Mesenchymal stem cell (in vitro differentiated cells and primary cell): Measurements from ENCODE around the gene CH25H.

Experiments used
- DNase-seq: peaks from one replicate; pipeline ENCODE4 v3.0.0-alpha.2; 2013
- H2AFZ ChIP-seq: one replicate; pipeline ENCODE4 v1.6.1; 2013; ENCODE audit warnings: low read depth, mild to moderate bottlenecking, control low read depth, inconsistent platforms, low read length, moderate library complexity
- H2AK5ac ChIP-seq: 2 replicates; pipeline ENCODE4 v1.6.1; 2013; ENCODE audit warnings: low read length, moderate library complexity, mild to moderate bottlenecking, inconsistent platforms; ENCODE audit not compliant: severe bottlenecking
- H2BK120ac ChIP-seq: one replicate; pipeline ENCODE4 v1.6.1; 2013; ENCODE audit warnings: low read depth, mild to moderate bottlenecking, inconsistent platforms, low read length, moderate library complexity
- H2BK12ac ChIP-seq, 2 experiments: one replicate each; pipeline ENCODE4 v1.6.1; 2013; ENCODE audit warnings: inconsistent platforms in 2 of 2, low read length in 2 of 2, mild to moderate bottlenecking in 2 of 2, moderate library complexity in 2 of 2, control low read depth in 1 of 2
- H2BK15ac ChIP-seq: one replicate; pipeline ENCODE4 v1.6.1; 2013; ENCODE audit warnings: mild to moderate bottlenecking, low read depth, inconsistent platforms; ENCODE audit not compliant: poor library complexity, severe bottlenecking
- H2BK5ac ChIP-seq: 2 replicates; pipeline ENCODE4 v1.6.1; 2013; ENCODE audit warnings: low read depth, mild to moderate bottlenecking, low read length, control low read depth, inconsistent platforms; ENCODE audit not compliant: poor library complexity, severe bottlenecking
- H3K14ac ChIP-seq, 2 experiments: one replicate each; pipeline ENCODE4 v1.6.1; 2013; ENCODE audit warnings: inconsistent platforms in 2 of 2, low read length in 2 of 2, control low read depth in 1 of 2, mild to moderate bottlenecking in 1 of 2, moderate library complexity in 1 of 2
- H3K18ac ChIP-seq, 2 experiments: one replicate each; pipeline ENCODE4 v1.6.1; 2013; ENCODE audit warnings: inconsistent platforms in 2 of 2, low read length in 2 of 2, control low read depth in 1 of 2, low read depth in 1 of 2, mild to moderate bottlenecking in 1 of 2
- H3K23ac ChIP-seq, 2 experiments: one replicate each; pipeline ENCODE4 v1.6.1; 2013; ENCODE audit warnings: inconsistent platforms in 2 of 2, low read length in 2 of 2, mild to moderate bottlenecking in 2 of 2, moderate library complexity in 2 of 2, control low read depth in 1 of 2
- H3K27ac ChIP-seq: 2 replicates; pipeline ENCODE4 v1.5.1; 2013; ENCODE audit warnings: mild to moderate bottlenecking, moderate library complexity, low read length, control low read depth, inconsistent platforms; ENCODE audit not compliant: poor library complexity, severe bottlenecking
- H3K27me3 ChIP-seq, 2 experiments: 2 replicates each; pipeline versions ENCODE4 v1.6.1 to v1.7.0; 2013; ENCODE audit warnings: low read length in 2 of 2, mild to moderate bottlenecking in 2 of 2, moderate library complexity in 2 of 2, control low read depth in 1 of 2, inconsistent platforms in 1 of 2; ENCODE audit not compliant: control insufficient read depth in 1 of 2, insufficient read depth in 1 of 2
- H3K36me3 ChIP-seq, 2 experiments: 2 replicates each; pipeline versions ENCODE4 v1.6.1 to v1.7.0; 2013; ENCODE audit warnings: low read length in 2 of 2, control low read depth in 1 of 2, inconsistent platforms in 1 of 2, low read depth in 1 of 2, mild to moderate bottlenecking in 1 of 2; ENCODE audit not compliant: insufficient read depth in 2 of 2, control insufficient read depth in 1 of 2
- H3K4ac ChIP-seq, 2 experiments: one replicate each; pipeline ENCODE4 v1.6.1; 2013; ENCODE audit warnings: inconsistent platforms in 2 of 2, low read length in 2 of 2, mild to moderate bottlenecking in 2 of 2, moderate library complexity in 2 of 2, control low read depth in 1 of 2, low read depth in 1 of 2
- H3K4me1 ChIP-seq: 2 replicates; pipeline ENCODE4 v1.6.1; 2013; ENCODE audit warnings: low read depth, low read length, control low read depth; ENCODE audit not compliant: control insufficient read depth, insufficient read depth
- H3K4me2 ChIP-seq: 2 replicates; pipeline ENCODE4 v1.6.1; 2013; ENCODE audit warnings: low read length, mild to moderate bottlenecking, inconsistent platforms; ENCODE audit not compliant: poor library complexity, severe bottlenecking
- H3K4me3 ChIP-seq, 2 experiments: 2 replicates each; pipeline versions ENCODE4 v1.5.1 to v1.7.0; 2013; ENCODE audit warnings: low read length in 2 of 2, mild to moderate bottlenecking in 2 of 2, control low read depth in 1 of 2, low read depth in 1 of 2; ENCODE audit not compliant: insufficient read depth in 1 of 2
- H3K79me1 ChIP-seq: replicated peaks from 2 replicates; pipeline ENCODE4 v1.6.1; 2013; ENCODE audit warnings: mild to moderate bottlenecking, control low read depth, low read length, inconsistent platforms; ENCODE audit not compliant: poor library complexity, severe bottlenecking
- H3K9ac ChIP-seq: 2 replicates; pipeline ENCODE4 v1.7.0; 2013; ENCODE audit warnings: mild to moderate bottlenecking, low read length, moderate library complexity
- H3K9me3 ChIP-seq: 2 replicates; pipeline ENCODE4 v1.7.0; 2013; ENCODE audit warnings: mild to moderate bottlenecking, low read length; ENCODE audit not compliant: control insufficient read depth
- H4K8ac ChIP-seq: one replicate; pipeline ENCODE4 v1.6.1; 2013; ENCODE audit warnings: inconsistent platforms, mild to moderate bottlenecking, low read length, moderate library complexity
- H4K91ac ChIP-seq: one replicate; pipeline ENCODE4 v1.6.1; 2013; ENCODE audit warnings: mild to moderate bottlenecking, low read length, inconsistent platforms
- WGBS: methylation state at CpG from one replicate; pipeline ENCODE4 v1.1.7; 2013; ENCODE audit warnings: mixed read lengths; 5-methylcytosine and 5-hydroxymethylcytosine counted together

The CH25H gene

DNA sequence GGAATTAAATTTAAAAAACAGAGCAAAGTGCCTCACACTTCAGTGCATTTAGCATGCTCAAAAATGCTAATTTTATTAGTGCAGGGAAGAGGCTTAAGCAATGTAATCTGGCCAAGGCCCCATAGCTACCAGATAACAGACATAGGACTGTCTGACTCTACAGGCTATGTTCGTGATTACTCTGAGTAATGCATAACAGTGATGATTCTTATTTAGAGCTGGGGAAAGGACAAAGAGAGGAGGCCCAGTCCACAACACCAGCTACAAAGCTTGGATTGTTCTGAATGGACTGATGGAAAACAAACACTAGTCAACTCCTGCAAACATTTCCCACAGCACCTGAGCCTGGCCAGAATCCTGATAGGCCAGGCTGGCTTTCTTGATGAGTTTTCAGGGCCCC lies 8.4 kb upstream of the CH25H start:
- Histone ChIP-seq H3K4me1 (no peaks in the 10 kb centered on the region), H3K4me3 (no peak overlapping the region), H3K23ac (no peak overlapping the region), H3K4me2 (no peak overlapping the region), H2BK5ac (no peak overlapping the region), H3K27ac (no peak overlapping the region), H2AK5ac (no peak overlapping the region), H2BK15ac (no peak overlapping the region), H3K14ac (no peak overlapping the region), H3K9ac (peak overlapping the region; percentile 26), H3K79me1 (no peaks in the 10 kb centered on the region), H3K18ac (no peak overlapping the region), H2BK12ac (no peak overlapping the region), H3K27me3 (no peaks in the 10 kb centered on the region), H3K9me3 (no peaks in the 10 kb centered on the region), H4K91ac (no peak overlapping the region), H2AFZ (no peak overlapping the region), H3K4ac (no peak overlapping the region), H4K8ac (no peak overlapping the region), H2BK120ac (no peak overlapping the region), H3K36me3 (peaks cover 3 to 46% of the 10 kb centered on the region in 2 experiments)
- no peak for DNase-seq
- WGBS, result 100% methylated on average over 1 of the region's 1 CpG

DNA sequence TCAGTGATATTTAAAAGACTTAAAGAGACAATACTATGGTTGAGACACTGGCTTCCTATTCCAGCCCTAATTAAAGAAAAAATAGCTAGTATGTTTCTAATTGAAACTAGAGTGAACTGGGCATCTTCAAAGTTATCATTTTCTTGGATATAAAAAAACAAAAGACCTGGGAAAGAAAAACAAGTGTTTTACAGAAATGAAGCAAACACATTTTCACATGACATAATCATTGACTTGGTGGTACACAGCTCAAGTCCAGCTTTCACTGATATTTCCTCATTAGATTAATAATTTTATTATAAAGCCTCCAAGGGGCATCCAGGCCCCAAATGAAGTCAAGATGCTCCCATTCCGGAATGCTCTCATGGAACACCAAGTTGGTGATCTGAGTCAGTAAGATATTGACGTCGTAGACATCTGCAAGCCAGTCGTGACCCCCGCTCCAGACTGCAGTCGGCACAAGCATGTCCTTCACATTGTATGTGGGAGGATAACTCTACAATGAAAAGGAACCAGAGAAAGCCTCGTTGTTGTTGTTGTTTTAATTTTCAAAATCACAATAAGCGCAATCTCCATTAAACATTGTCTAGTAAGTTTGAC lies 7.5 kb upstream of the CH25H start:
- no peaks in the 10 kb centered on the region for H3K79me1 ChIP-seq
- H2BK5ac ChIP-seq, result no peak overlapping the region
- H2AK5ac ChIP-seq, result no peak overlapping the region
- no peaks in the 10 kb centered on the region for H3K9me3 ChIP-seq
- no peaks in the 10 kb centered on the region for H3K4me1 ChIP-seq
- no peak overlapping the region for H2AFZ ChIP-seq
- H2BK120ac ChIP-seq, result no peak overlapping the region
- 97% methylated on average over 7 of the region's 8 CpGs for WGBS
- no peak overlapping the region for H4K91ac ChIP-seq
- no peak overlapping the region for H3K4me3 ChIP-seq
- peaks cover 3 to 38% of the 10 kb centered on the region in 2 experiments for H3K36me3 ChIP-seq
- H3K9ac ChIP-seq, result no peak overlapping the region
- H3K14ac ChIP-seq, result no peak overlapping the region
- H3K27ac ChIP-seq, result no peak overlapping the region
- no peak overlapping the region for H2BK15ac ChIP-seq
- no peak overlapping the region for H4K8ac ChIP-seq
- no peak for DNase-seq
- H2BK12ac ChIP-seq, result no peak overlapping the region
- H3K4me2 ChIP-seq, result no peak overlapping the region
- peaks cover 0 to 5% of the 10 kb centered on the region in 2 experiments for H3K27me3 ChIP-seq
- H3K4ac ChIP-seq, result no peak overlapping the region
- no peak overlapping the region for H3K18ac ChIP-seq
- no peak overlapping the region for H3K23ac ChIP-seq

DNA sequence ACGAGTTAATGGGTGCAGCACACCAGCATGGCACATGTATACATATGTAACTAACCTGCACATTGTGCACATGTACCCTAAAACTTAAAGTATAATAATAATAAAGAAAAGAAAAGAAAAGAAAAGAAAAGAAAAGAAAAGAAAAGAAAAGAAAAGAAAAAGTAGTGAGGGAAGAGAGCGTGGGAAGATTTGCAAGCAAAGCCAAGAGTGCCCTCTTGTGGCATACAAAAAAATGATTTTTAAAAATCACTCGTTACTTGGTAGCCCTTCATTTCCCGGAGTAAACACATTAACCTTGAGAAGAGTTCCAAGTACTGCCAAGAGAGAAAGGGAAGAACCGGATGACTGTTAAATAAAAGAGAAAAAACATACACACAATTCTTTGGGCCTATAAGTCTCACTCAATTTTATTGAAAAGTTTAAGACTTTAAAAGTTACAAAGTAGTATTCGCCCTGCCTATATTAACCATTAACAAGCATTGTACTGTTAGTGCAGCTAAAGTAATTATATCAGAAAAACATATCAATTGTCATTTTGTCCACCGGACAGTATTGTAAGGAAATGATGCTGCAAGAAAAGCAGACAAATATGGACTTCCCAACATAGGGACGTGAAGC lies 6.2 kb upstream of the CH25H start:
- Histone ChIP-seq H2BK12ac (no peak overlapping the region), H2BK120ac (no peak overlapping the region), H4K8ac (no peak overlapping the region), H3K9me3 (no peaks in the 10 kb centered on the region), H3K4me3 (no peak overlapping the region), H2BK15ac (no peak overlapping the region), H3K79me1 (no peaks in the 10 kb centered on the region), H2AFZ (no peak overlapping the region), H3K4me2 (no peak overlapping the region), H3K27ac (no peak overlapping the region), H2AK5ac (no peak overlapping the region), H4K91ac (no peak overlapping the region), H3K18ac (no peak overlapping the region), H2BK5ac (no peak overlapping the region), H3K27me3 (peaks cover 0 to 15% of the 10 kb centered on the region in 2 experiments), H3K4ac (no peak overlapping the region), H3K4me1 (peaks cover under 1% of the 10 kb centered on the region), H3K36me3 (peaks cover 0 to 31% of the 10 kb centered on the region in 2 experiments), H3K14ac (no peak overlapping the region), H3K9ac (no peak overlapping the region), H3K23ac (no peak overlapping the region)
- 61% methylated on average over 4 of the region's 8 CpGs for WGBS
- peak; percentile 50 for DNase-seq

DNA sequence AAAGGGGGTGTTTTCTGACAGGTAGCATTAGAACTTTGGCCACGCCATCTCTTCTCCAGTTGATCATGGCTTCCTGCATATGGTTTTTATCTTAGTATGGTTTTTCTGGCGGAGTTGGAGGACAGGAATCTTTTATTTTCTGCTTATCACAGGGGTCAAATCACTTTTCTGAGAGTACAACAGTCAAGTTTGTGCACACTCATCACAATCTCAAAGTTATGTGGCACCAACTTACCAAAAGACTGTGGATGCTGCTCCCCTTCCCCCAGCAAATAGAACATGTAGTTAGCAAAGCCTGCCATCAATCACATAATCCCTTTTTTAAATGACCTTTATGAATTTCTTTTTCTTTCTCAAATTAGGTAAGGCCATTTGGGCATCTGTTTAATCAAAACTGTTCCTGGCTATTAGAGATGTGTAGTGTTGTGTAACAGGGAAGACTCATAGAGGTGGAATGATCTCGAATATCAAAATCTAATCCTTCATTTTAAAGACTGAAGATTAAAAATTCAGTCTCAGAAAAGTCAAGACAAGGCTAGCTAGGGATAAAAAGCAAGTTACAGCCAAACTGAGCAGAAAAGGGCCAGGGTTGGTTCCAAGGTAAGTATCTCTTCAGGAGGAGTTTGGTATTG lies 3.8 kb upstream of the CH25H start:
- Histone ChIP-seq H2AK5ac (no peak overlapping the region), H2BK15ac (no peak overlapping the region), H3K79me1 (no peaks in the 10 kb centered on the region), H4K91ac (no peak overlapping the region), H2AFZ (no peak overlapping the region), H3K9me3 (no peaks in the 10 kb centered on the region), H2BK5ac (no peak overlapping the region), H3K36me3 (peaks cover 0 to 26% of the 10 kb centered on the region in 2 experiments), H3K4ac (no peak overlapping the region), H2BK120ac (no peak overlapping the region), H3K4me3 (no peak overlapping the region), H3K27me3 (peaks cover 4 to 32% of the 10 kb centered on the region in 2 experiments), H3K27ac (no peak overlapping the region), H3K18ac (no peak overlapping the region), H3K4me1 (peaks cover 16% of the 10 kb centered on the region), H3K14ac (no peak overlapping the region), H3K23ac (no peak overlapping the region), H2BK12ac (no peak overlapping the region), H3K9ac (no peak overlapping the region), H3K4me2 (no peak overlapping the region), H4K8ac (no peak overlapping the region)
- WGBS, result 100% methylated on average over 2 of the region's 3 CpGs
- DNase-seq, result no peak
